GM19452 (cell line): ENCODE results near the gene ABCA2.
"Not testable (repeated sequence)": the region's sequence is repeated elsewhere in the genome, so short reads cannot be mapped to it uniquely, and the experiment has no call there.

ENCODE experiments used
- ATAC-seq: cut with Tn5 transposase; IDR thresholded peaks from one replicate; pipeline ENCODE4 v1.9.1; 2021; ENCODE audit not compliant: unreplicated experiment

The ABCA2 gene

GRCh38 chr9:137064027-137064879 lies 36.2 kb upstream of the ABCA2 start:
- ATAC-seq, result no peak

GRCh38 chr9:137063311-137064026 lies 35.4 kb upstream of the ABCA2 start:
- ATAC-seq, result no peak

GRCh38 chr9:137062798-137063197 lies 34.8 kb upstream of the ABCA2 start:
- not testable (repeated sequence) for ATAC-seq

DNA sequence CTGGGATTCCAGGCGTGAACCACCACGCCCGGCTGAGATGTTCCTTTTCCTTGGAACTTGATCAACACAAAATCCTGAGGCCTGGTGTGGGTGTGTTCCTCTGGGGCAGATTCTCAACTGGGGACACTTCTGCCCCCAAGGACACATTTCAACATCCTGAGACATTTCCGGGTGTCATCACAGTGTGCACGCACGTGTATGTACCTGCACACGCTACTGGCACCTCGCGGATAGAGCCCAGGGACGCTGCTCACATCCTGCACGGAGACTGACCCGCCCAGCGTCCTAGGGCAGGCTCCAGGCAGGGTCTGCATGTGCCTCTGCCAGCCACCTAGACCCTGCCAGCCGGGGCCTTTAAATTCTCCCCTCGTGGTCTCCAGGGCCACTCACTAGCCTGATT lies 34.3 kb upstream of the ABCA2 start:
- no peak for ATAC-seq

- ATAC-seq, result no peak
Observed at GRCh38 chr9:137058521-137059234, 30.6 kb upstream of the ABCA2 start.

GRCh38 chr9:137057545-137057944 lies 29.5 kb upstream of the ABCA2 start:
- no peak for ATAC-seq

DNA sequence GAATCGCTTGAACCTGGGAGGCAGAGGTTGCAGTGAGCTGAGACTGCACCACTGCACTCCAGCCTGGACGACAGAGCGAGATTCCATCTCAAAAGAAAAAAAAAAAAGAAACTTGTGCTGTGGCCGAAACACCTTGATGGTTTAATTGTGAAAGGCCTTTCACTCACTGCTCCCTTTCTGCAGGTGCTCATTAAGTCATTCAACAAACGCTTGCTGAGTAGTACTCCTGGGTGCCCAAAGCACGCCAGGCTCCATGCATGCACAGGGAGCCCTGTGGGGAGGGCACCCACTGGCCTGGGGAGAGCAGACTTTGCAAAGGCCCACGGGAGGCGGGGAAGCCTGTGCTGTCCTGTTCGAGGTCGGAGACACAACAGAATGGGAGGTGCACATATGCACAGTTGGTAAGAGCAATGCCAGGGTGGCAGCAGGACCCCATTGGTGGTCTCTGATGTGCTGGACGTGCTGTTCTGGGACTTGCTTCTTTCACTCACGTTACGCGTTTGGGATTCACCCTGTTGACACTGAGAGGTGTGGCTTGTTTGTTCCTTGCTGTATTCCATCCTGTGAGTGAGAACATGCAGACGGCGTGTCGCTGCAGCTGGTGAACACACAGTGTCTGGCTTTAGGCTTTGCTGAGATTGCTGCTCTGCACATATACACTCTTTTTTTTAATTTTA lies 28.8 kb upstream of the ABCA2 start:
- ATAC-seq, result no peak

GRCh38 chr9:137055385-137056364 lies 27.6 kb upstream of the ABCA2 start:
- no peak for ATAC-seq

DNA sequence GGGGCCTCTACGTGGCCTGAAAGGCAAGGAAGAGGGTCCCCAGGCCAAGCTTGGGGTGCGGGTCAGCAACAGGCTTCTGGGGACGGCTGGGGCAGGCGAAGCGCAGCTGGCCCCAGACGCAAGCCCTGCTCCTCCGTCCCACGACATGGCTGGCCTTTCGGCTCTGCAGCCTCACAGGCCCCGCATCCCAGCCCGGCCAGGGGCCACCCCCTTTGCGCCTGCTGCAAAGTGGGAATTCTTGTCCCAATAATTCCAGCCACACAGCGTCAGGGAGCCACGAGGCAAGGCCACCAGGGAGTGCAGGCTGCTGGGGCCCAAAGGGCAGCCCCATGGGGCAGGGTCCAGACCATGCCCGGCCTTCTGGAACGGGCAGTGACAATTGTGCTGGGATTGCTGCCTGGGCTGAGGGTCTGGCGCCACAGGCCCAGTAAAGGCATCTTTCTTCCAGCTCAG lies 26.9 kb upstream of the ABCA2 start:
- ATAC-seq, result no peak

DNA sequence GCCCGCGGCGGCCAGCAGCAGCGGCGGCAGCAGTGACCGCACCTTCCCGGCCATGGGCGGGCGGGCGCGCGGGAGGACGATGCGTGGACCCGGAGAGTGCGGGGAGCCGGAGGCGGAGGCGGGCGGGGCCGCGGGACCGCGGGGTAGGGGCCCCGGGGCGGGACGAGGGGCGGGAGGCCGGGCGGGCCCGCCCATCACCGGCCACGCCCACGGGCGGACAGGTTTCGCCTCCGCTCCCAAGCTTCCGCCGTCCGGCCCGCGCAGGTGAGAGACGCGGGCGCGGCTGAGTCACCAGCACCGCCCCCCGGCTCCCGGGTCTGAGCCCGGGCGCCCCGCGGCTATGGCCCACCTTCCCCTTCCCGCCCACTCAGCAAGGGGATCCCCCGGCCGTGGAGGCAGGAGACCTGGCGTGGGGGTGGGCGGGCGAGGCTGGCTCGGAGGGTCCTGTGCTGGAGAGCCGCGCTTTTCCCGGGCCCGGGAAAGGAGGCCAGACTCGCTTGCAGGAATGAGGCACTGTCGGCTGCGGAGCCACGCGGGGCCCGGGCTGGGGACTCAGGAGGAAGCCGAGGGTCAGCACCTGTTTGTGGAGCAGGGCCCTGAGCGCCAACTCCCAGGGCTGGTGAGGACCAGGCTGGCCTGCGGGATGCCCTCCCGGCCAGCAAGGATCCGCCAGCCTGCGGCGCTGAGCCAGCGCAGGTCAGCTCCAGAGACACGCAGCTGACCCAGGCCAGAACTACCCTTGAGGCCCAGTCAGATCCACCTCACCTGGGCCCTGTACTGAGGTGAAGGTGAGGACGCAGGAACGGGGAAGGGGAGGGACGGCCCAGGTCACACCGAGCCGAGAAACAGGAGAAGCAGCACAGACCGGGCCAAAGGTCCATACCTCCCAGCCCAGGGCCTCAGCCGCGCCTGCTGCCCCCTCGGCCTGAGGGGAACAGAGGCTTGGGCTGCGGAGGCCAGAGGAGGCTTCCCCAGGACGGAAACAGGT lies 26.2 kb upstream of the ABCA2 start, which contains the start of gene ENTPD2:
Gene ENTPD2, minus strand, starts transcription at position 118 of the 988 bp plus-strand sequence. Its CDS starts 64 bp downstream, at position 54.
- ATAC-seq, result no peak

DNA sequence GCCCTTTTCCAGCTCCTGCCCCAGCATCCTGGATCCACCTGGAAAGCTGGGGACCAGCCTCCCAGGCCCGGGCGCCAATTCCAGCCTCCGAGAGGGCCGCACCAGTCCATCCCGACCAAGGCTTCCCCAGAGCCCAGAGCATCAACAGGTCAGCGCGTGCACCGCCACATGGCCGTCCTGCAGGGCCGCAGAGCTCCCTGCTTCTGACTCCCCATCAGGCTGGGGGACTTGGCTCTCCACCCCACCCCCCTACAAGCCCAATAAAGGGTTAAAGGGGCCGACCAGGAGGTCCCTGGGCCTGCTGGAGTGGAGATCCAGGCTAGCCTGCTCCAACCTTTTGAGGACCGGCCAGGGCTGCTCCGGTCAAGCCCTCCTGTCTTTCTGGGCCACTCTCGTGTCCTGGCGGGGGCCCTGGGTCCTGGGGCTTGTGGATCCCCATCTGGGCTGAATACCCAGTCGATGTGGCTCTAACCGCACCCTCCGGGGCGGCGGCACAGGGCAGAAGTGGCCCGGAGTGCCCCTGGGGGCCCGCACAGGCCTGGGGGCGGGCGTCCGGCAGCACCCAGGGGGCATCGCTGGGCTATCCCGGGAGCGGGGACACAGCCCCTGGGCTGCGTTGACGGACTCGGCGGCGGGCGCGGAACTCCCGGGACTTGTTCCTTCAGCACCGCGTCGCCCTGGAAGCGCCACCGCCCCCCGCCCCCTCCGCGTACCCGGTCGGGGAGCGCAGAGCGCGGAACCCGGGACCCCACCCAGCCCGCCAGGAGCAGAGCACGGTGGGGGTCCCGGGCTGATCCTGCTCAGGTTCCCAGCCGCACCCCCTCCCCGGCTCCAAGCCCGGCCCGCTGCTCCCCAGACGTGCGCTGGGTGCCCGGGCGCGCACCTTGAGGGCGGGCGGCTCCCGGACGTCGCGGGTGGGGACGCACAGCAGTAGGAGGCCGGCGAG lies 25.2 kb upstream of the ABCA2 start:
- no peak for ATAC-seq

- no peak for ATAC-seq
Observed at GRCh38 chr9:137052293-137052692, 24.3 kb upstream of the ABCA2 start.

DNA sequence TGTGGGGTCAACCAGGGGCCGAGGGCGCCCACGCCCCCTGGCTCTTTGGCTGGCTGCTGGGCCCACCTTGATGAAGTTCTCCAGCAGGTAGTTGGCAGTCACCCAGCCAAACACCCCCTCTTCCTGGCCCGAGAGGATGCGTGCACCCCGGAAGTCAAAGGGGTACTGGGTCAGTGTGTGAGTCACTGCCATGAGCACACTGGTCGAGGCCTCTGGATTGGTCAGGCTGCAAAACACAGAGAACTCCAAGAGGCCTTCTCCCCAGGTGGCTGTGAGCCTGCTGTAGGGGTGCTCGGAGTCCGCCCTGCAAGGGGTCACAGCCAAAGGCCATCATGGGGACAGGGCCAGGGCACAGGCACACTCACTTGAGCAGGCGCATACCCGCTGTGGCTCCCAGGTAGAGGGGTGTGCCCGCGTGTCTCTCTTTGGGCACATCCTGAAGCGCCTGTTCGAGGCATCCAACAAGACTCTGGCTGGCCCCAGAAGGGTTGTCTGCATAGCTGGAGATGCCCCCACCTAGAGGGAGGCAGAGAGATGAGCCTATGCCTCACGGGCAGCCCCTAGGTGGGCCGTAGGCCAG lies 23.2 kb upstream of the ABCA2 start:
- no peak for ATAC-seq

GRCh38 chr9:137050570-137050969 lies 22.5 kb upstream of the ABCA2 start:
- no peak for ATAC-seq

DNA sequence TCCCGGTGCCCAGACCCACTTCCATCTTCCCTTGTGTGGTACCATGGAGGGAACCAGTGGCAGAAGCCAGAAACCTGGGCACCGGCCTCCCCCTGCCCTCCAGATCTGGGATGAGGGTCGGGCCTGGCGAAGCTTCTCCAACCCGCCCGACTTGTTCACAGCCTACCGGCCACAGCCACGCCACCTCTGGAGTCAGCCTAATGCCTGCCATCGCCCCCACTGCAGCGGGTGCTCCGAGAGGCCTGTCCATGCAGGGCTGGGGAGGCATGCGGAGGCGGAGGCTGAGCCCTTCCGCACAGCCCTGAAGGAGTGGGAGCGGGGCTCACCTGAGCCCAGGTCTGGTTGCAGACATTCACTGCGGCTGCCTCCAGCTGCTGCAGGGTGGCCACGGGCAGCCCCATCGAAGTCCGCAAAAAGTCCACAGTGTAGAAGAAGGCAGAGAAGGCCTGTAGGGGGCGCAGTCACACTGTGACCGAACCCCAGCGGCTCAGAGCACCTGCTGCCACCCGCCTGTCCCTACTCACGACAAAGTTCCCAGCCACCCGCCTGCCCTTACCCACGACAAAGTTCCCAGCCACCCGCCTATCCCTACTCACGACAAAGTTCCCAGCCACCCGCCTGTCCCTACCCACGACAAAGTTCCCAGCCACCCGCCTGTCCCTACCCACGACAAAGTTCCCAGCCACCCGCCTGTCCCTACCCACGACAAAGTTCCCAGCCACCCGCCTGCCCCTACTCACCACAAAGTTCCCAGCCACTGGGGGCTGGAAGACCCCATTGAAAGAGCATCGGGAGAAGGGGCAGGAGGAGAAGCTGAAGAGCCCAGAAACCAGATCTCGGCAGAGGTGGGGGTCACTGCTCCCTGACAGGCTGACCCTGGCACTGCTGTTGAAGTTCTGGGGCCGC lies 21.8 kb upstream of the ABCA2 start:
- ATAC-seq, result no peak
